Measurements from ENCODE around the gene CACHD1. TPM values are rescaled to one million over a fixed set of nuclear protein-coding genes. Genes with fewer than 3 reads are reported as not detected.

CACHD1 gene
- total RNA-seq, 1 experiment from 2014 or later: 8.4 TPM

- H3K9me3 ChIP-seq (ENCODE audit: control insufficient read depth in 1 of 2, insufficient read depth in 1 of 2, low read depth in 1 of 2, low read length in 2 of 2): no peaks in the 10 kb centered on the region
- H3K4me3 ChIP-seq (replicated peaks in 1 of 2; ENCODE audit: low read depth in 1 of 2, low read length in 2 of 2): no peak overlapping the region
- intact Hi-C loops (cut with micrococcal nuclease): no loop called here
- DNase-seq (ENCODE audit: low read depth, low spot score): no peak
- ATAC-seq: no peak
- no peaks in the 10 kb centered on the region for H3K79me2 ChIP-seq (ENCODE audit: insufficient read depth, low read length)
- H3K27me3 ChIP-seq (ENCODE audit: insufficient read depth, low read length): no peaks in the 10 kb centered on the region
- H2AFZ ChIP-seq (ENCODE audit: low read depth, low read length, poor library complexity, severe bottlenecking): no peak overlapping the region
- H3K36me3 ChIP-seq (ENCODE audit: control insufficient read depth in 1 of 2, insufficient read depth in 2 of 2, low read length in 2 of 2): no peaks in the 10 kb centered on the region
- CTCF ChIA-PET: no interaction called here
- TF ChIP-seq EZH2 (IDR thresholded peaks at IDR 0.05) (no peak), FOSL1 (IDR thresholded peaks at IDR 0.05; ENCODE audit: low read depth) (no peak), MAX (IDR thresholded peaks at IDR 0.05) (no peak), CEBPB (IDR thresholded peaks at IDR 0.05; ENCODE audit: low read depth) (no peak), POLR2A (IDR thresholded peaks at IDR 0.05; ENCODE audit: borderline replicate concordance, extremely low read depth, insufficient read depth, insufficient read length) (no peak), ZFX (IDR thresholded peaks at IDR 0.05) (no peak), YY1 (IDR thresholded peaks at IDR 0.05; ENCODE audit: extremely low read depth, insufficient replicate concordance, low read depth, low read length) (no peak), ATF3 (IDR thresholded peaks at IDR 0.05) (no peak), EZH2phosphoT487 (IDR thresholded peaks at IDR 0.05; ENCODE audit: borderline replicate concordance) (no peak), EGR1 (IDR thresholded peaks at IDR 0.05; ENCODE audit: low read depth) (no peak)
- no TSS peak for BruUV-seq (replicated peaks)
- no peak overlapping the region for H3K9ac ChIP-seq (ENCODE audit: low read length)
- no peaks in the 10 kb centered on the region for H4K20me1 ChIP-seq (ENCODE audit: insufficient read depth)
- POLR2A ChIA-PET: no interaction called here
- H3K27ac ChIP-seq (ENCODE audit: low read depth, low read length): no peak overlapping the region
- no peaks in the 10 kb centered on the region for H3K4me1 ChIP-seq (ENCODE audit: control insufficient read depth in 1 of 2, insufficient read depth in 2 of 2, low read length in 2 of 2)
- no peak overlapping the region for H3K4me2 ChIP-seq (ENCODE audit: low read length)
- RAD21 ChIA-PET (ENCODE audit: low non-redundant PET in 1 of 2, low total read pairs in 2 of 2, uncharacterized antibody in 2 of 2, unreplicated experiment in 2 of 2): no interaction called here
- no peaks in the 10 kb centered on the region for H3K9me2 ChIP-seq (ENCODE audit: insufficient read depth)
These were observed 111.4 kb downstream of the CACHD1 start for GRCh38 chr1:64581135-64581842.

GRCh38 chr1:64581843-64582185 lies 111.9 kb downstream of the CACHD1 start:
- Histone ChIP-seq H3K9me3 (ENCODE audit: control insufficient read depth in 1 of 2, insufficient read depth in 1 of 2, low read depth in 1 of 2, low read length in 2 of 2) (no peaks in the 10 kb centered on the region), H2AFZ (ENCODE audit: low read depth, low read length, poor library complexity, severe bottlenecking) (no peak overlapping the region), H3K9ac (ENCODE audit: low read length) (no peak overlapping the region), H3K27ac (ENCODE audit: low read depth, low read length) (no peak overlapping the region), H3K79me2 (ENCODE audit: insufficient read depth, low read length) (no peaks in the 10 kb centered on the region), H3K4me3 (replicated peaks in 1 of 2; ENCODE audit: low read depth in 1 of 2, low read length in 2 of 2) (no peak overlapping the region), H3K27me3 (ENCODE audit: insufficient read depth, low read length) (no peaks in the 10 kb centered on the region), H3K4me1 (ENCODE audit: control insufficient read depth in 1 of 2, insufficient read depth in 2 of 2, low read length in 2 of 2) (no peaks in the 10 kb centered on the region), H4K20me1 (ENCODE audit: insufficient read depth) (no peaks in the 10 kb centered on the region), H3K9me2 (ENCODE audit: insufficient read depth) (no peaks in the 10 kb centered on the region), H3K4me2 (ENCODE audit: low read length) (no peak overlapping the region), H3K36me3 (ENCODE audit: control insufficient read depth in 1 of 2, insufficient read depth in 2 of 2, low read length in 2 of 2) (no peaks in the 10 kb centered on the region)
- ChIA-PET POLR2A (no interaction called here), CTCF (no interaction called here), RAD21 (ENCODE audit: low non-redundant PET in 1 of 2, low total read pairs in 2 of 2, uncharacterized antibody in 2 of 2, unreplicated experiment in 2 of 2) (no interaction called here)
- no TSS peak for BruUV-seq (replicated peaks)
- ATAC-seq: no peak
- intact Hi-C loops (cut with micrococcal nuclease): no loop called here
- TF ChIP-seq ATF3 (IDR thresholded peaks at IDR 0.05): no peak
- TF ChIP-seq SRF (IDR thresholded peaks at IDR 0.05; ENCODE audit: low read depth): no peak
- TF ChIP-seq CEBPB (IDR thresholded peaks at IDR 0.05; ENCODE audit: low read depth): no peak
- no peak for TF ChIP-seq EGR1 (IDR thresholded peaks at IDR 0.05; ENCODE audit: low read depth)
- no peak for TF ChIP-seq ZFX (IDR thresholded peaks at IDR 0.05)
- TF ChIP-seq CTCF (IDR thresholded peaks at IDR 0.05 in 2 of 3, conservative IDR thresholded peaks at IDR 0.05 in 1 of 3; ENCODE audit: borderline replicate concordance in 1 of 3, insufficient read depth in 1 of 3, low read depth in 2 of 3, low read length in 2 of 3): no peak
- TF ChIP-seq ZNF274 (IDR thresholded peaks at IDR 0.05; ENCODE audit: low read depth, low read length): no peak
- no peak for TF ChIP-seq YY1 (IDR thresholded peaks at IDR 0.05; ENCODE audit: extremely low read depth, insufficient replicate concordance, low read depth, low read length)
- DNase-seq (ENCODE audit: low read depth, low spot score): no peak

Data from HCT116 (cell line).